ENCODE results near the gene CTTNBP2.
"Not testable (repeated sequence)": the region's sequence is repeated elsewhere in the genome, so short reads cannot be mapped to it uniquely, and the experiment has no call there.

Gene CTTNBP2

GRCh38 chr7:117737926-117738325, 135.3 kb downstream of the CTTNBP2 start:
- no peak for DNase-seq

- peak in 1 of 2 experiments; percentile 30 for DNase-seq
Observed at GRCh38 chr7:117731455-117731854, 141.8 kb downstream of the CTTNBP2 start.

GRCh38 chr7:117730390-117730789, 142.9 kb downstream of the CTTNBP2 start:
- DNase-seq, result no peak

- DNase-seq, result peak in 1 of 2 experiments; percentile 13
Observed at GRCh38 chr7:117728890-117729624, 144.2 kb downstream of the CTTNBP2 start.

GRCh38 chr7:117724898-117725297, 148.3 kb downstream of the CTTNBP2 start:
- no peak for DNase-seq

GRCh38 chr7:117719377-117719776, 153.9 kb downstream of the CTTNBP2 start:
- no peak for DNase-seq

GRCh38 chr7:117718116-117718835, 155.0 kb downstream of the CTTNBP2 start:
- no peak for DNase-seq

GRCh38 chr7:117717357-117717756, 155.9 kb downstream of the CTTNBP2 start:
- no peak for DNase-seq

GRCh38 chr7:117716707-117717299, 156.4 kb downstream of the CTTNBP2 start:
- DNase-seq, result no peak

- DNase-seq, result peak; percentile 70 to 78
Observed at GRCh38 chr7:117715784-117716445, 157.3 kb downstream of the CTTNBP2 start.

GRCh38 chr7:117711556-117711955, 161.7 kb downstream of the CTTNBP2 start:
- no peak for DNase-seq

- DNase-seq, result not testable (repeated sequence)
Observed at GRCh38 chr7:117708173-117708572, 165.1 kb downstream of the CTTNBP2 start.

- no peak for DNase-seq
Observed at GRCh38 chr7:117707080-117707479, 166.2 kb downstream of the CTTNBP2 start.

- DNase-seq, result no peak
Observed at GRCh38 chr7:117706210-117706609, 167.0 kb downstream of the CTTNBP2 start.

- DNase-seq, result no peak
Observed at GRCh38 chr7:117705630-117706029, 167.6 kb downstream of the CTTNBP2 start.

- DNase-seq, result no peak
Observed at GRCh38 chr7:117704063-117704462, 169.2 kb downstream of the CTTNBP2 start.

GRCh38 chr7:117698018-117698417, 175.2 kb downstream of the CTTNBP2 start:
- no peak for DNase-seq

- no peak for DNase-seq
Observed at GRCh38 chr7:117692338-117692737, 180.9 kb downstream of the CTTNBP2 start.

- DNase-seq, result no peak
Observed at GRCh38 chr7:117690147-117690546, 183.1 kb downstream of the CTTNBP2 start.

- no peak for DNase-seq
Observed at GRCh38 chr7:117689406-117689805, 183.8 kb downstream of the CTTNBP2 start.

GRCh38 chr7:117688126-117688525, 185.1 kb downstream of the CTTNBP2 start:
- no peak for DNase-seq

GRCh38 chr7:117686311-117686935, 186.8 kb downstream of the CTTNBP2 start:
- no peak for DNase-seq

- DNase-seq, result no peak
Observed at GRCh38 chr7:117685795-117686194, 187.4 kb downstream of the CTTNBP2 start.
